ENCODE data around the gene SYT7. TPM values are rescaled to one million over a fixed set of nuclear protein-coding genes. Genes with fewer than 3 reads are reported as not detected.
A peak's percentile ranks its signal among the peaks of the same experiment; 100 is the strongest.

The SYT7 gene
- not detected for total RNA-seq

- peaks cover 14% of the 10 kb centered on the region for H3K4me1 Mint-ChIP-seq (ENCODE audit: low read depth)
- peak within 1 kb of the TSS; percentile 68 for H3K4me3 Mint-ChIP-seq
- ChIA-PET POLR2A (no interaction called here), CTCF (interaction anchor here (0.7 to 1.3 kb wide), 8 partner anchors 8 to 159 kb away, joined by 3 to 4 read pairs (median 3); no protein-coding TSS in a partner anchor)
- H3K36me3 Mint-ChIP-seq, result no peaks in the 10 kb centered on the region
- intact Hi-C loops (cut with micrococcal nuclease), result no loop called here
- peaks cover 31% of the 10 kb centered on the region for H3K27me3 Mint-ChIP-seq
- no peaks in the 10 kb centered on the region for H3K9me3 Mint-ChIP-seq
- DNase-seq, result peak; percentile 96
- H3K27ac Mint-ChIP-seq, result no peak within 1 kb of the TSS
These were observed at the start of gene SYT7 for GRCh38 chr11:61581030-61581928. Gene SYT7 (minus strand): TSS chr11:61581076. CDS start chr11:61580820, 256 bp downstream.

GRCh38 chr11:61630089-61630488 lies 49.2 kb upstream of the SYT7 start:
- peaks cover 13% of the 10 kb centered on the region for H3K27me3 Mint-ChIP-seq
- ChIA-PET POLR2A (no interaction called here), CTCF (interaction anchor here (1.4 to 4.0 kb wide), 2 partner anchors 8 to 103 kb away, joined by 5 to 37 read pairs; no protein-coding TSS in a partner anchor)
- no peaks in the 10 kb centered on the region for H3K4me1 Mint-ChIP-seq (ENCODE audit: low read depth)
- no peaks in the 10 kb centered on the region for H3K9me3 Mint-ChIP-seq
- intact Hi-C loops (cut with micrococcal nuclease), result no loop called here
- H3K4me3 Mint-ChIP-seq, result no peak overlapping the region
- no peak for DNase-seq
- H3K27ac Mint-ChIP-seq, result no peak overlapping the region
- H3K36me3 Mint-ChIP-seq, result no peaks in the 10 kb centered on the region

GRCh38 chr11:61629082-61629833 lies 48.4 kb upstream of the SYT7 start:
- H3K4me1 Mint-ChIP-seq (ENCODE audit: low read depth), result no peaks in the 10 kb centered on the region
- H3K4me3 Mint-ChIP-seq, result no peak overlapping the region
- ChIA-PET POLR2A (no interaction called here), CTCF (interaction anchor here (0.7 to 4.0 kb wide), 6 partner anchors 9 to 189 kb away, joined by 3 to 37 read pairs (median 4); no protein-coding TSS in a partner anchor)
- no peak for DNase-seq
- intact Hi-C loops (cut with micrococcal nuclease), result loop anchor here (5.0 to 10.0 kb wide), 2 partner anchors 114 to 152 kb away; no protein-coding TSS in a partner anchor
- no peak overlapping the region for H3K27ac Mint-ChIP-seq
- peaks cover 13% of the 10 kb centered on the region for H3K27me3 Mint-ChIP-seq
- no peaks in the 10 kb centered on the region for H3K36me3 Mint-ChIP-seq
- no peaks in the 10 kb centered on the region for H3K9me3 Mint-ChIP-seq

- ChIA-PET POLR2A (no interaction called here), CTCF (interaction anchor here (0.7 to 4.0 kb wide), 7 partner anchors 10 to 189 kb away, joined by 3 to 37 read pairs (median 4); no protein-coding TSS in a partner anchor)
- Mint-ChIP-seq H3K4me3 (no peak overlapping the region), H3K36me3 (no peaks in the 10 kb centered on the region), H3K27ac (no peak overlapping the region), H3K4me1 (ENCODE audit: low read depth) (no peaks in the 10 kb centered on the region), H3K27me3 (peaks cover 13% of the 10 kb centered on the region), H3K9me3 (no peaks in the 10 kb centered on the region)
- intact Hi-C loops (cut with micrococcal nuclease), result loop anchor here (5.0 to 10.0 kb wide), 2 partner anchors 114 to 151 kb away; no protein-coding TSS in a partner anchor
- no peak for DNase-seq
These were observed 47.7 kb upstream of the SYT7 start for GRCh38 chr11:61628662-61628970.

- Mint-ChIP-seq H3K36me3 (no peaks in the 10 kb centered on the region), H3K4me1 (ENCODE audit: low read depth) (no peaks in the 10 kb centered on the region), H3K27ac (no peak overlapping the region), H3K4me3 (no peak overlapping the region), H3K9me3 (no peaks in the 10 kb centered on the region), H3K27me3 (peaks cover 13% of the 10 kb centered on the region)
- DNase-seq, result peak; percentile 57
- ChIA-PET CTCF (interaction anchor here (0.7 to 4.0 kb wide), 6 partner anchors 10 to 188 kb away, joined by 3 to 37 read pairs (median 4); no protein-coding TSS in a partner anchor), POLR2A (no interaction called here)
- intact Hi-C loops (cut with micrococcal nuclease), result loop anchor here (5.0 to 10.0 kb wide), 2 partner anchors 113 to 151 kb away; no protein-coding TSS in a partner anchor
These were observed 47.2 kb upstream of the SYT7 start for GRCh38 chr11:61627850-61628661.

GRCh38 chr11:61626580-61627380 lies 45.9 kb upstream of the SYT7 start:
- Mint-ChIP-seq H3K27ac (no peak overlapping the region), H3K4me1 (ENCODE audit: low read depth) (no peaks in the 10 kb centered on the region), H3K27me3 (peaks cover 15% of the 10 kb centered on the region), H3K36me3 (no peaks in the 10 kb centered on the region), H3K9me3 (no peaks in the 10 kb centered on the region), H3K4me3 (no peak overlapping the region)
- no peak for DNase-seq
- intact Hi-C loops (cut with micrococcal nuclease), result loop anchor here (5.0 to 10.0 kb wide), 2 partner anchors 112 to 149 kb away; no protein-coding TSS in a partner anchor
- POLR2A ChIA-PET, result no interaction called here
- CTCF ChIA-PET, result interaction anchor here (1.8 to 4.0 kb wide), 3 partner anchors 11 to 180 kb away, joined by 4 to 37 read pairs (median 5); no protein-coding TSS in a partner anchor

- ChIA-PET CTCF (interaction anchor here (0.9 to 1.0 kb wide), 2 partner anchors 10 to 13 kb away, joined by 3 read pairs; no protein-coding TSS in a partner anchor), POLR2A (no interaction called here)
- no peak overlapping the region for H3K27ac Mint-ChIP-seq
- no peaks in the 10 kb centered on the region for H3K4me1 Mint-ChIP-seq (ENCODE audit: low read depth)
- no peaks in the 10 kb centered on the region for H3K9me3 Mint-ChIP-seq
- H3K4me3 Mint-ChIP-seq, result no peak overlapping the region
- no peaks in the 10 kb centered on the region for H3K36me3 Mint-ChIP-seq
- H3K27me3 Mint-ChIP-seq, result peaks cover 20% of the 10 kb centered on the region
- DNase-seq, result no peak
- intact Hi-C loops (cut with micrococcal nuclease), result loop anchor here (5.0 to 10.0 kb wide), 2 partner anchors 111 to 148 kb away; no protein-coding TSS in a partner anchor
These were observed 44.6 kb upstream of the SYT7 start for GRCh38 chr11:61625525-61625924.

GRCh38 chr11:61621917-61622585 lies 41.2 kb upstream of the SYT7 start:
- ChIA-PET CTCF (no interaction called here), POLR2A (no interaction called here)
- H3K4me1 Mint-ChIP-seq (ENCODE audit: low read depth), result no peaks in the 10 kb centered on the region
- no peaks in the 10 kb centered on the region for H3K36me3 Mint-ChIP-seq
- no peaks in the 10 kb centered on the region for H3K9me3 Mint-ChIP-seq
- H3K27ac Mint-ChIP-seq, result no peak overlapping the region
- H3K27me3 Mint-ChIP-seq, result peaks cover 26% of the 10 kb centered on the region
- intact Hi-C loops (cut with micrococcal nuclease), result loop anchor here (10.0 kb wide), 1 partner anchor 107 kb away; no protein-coding TSS in a partner anchor
- DNase-seq, result no peak
- H3K4me3 Mint-ChIP-seq, result no peak overlapping the region

- Mint-ChIP-seq H3K27ac (no peak overlapping the region), H3K4me3 (no peak overlapping the region), H3K4me1 (ENCODE audit: low read depth) (peaks cover 2% of the 10 kb centered on the region), H3K9me3 (no peaks in the 10 kb centered on the region), H3K36me3 (no peaks in the 10 kb centered on the region), H3K27me3 (peaks cover 28% of the 10 kb centered on the region)
- intact Hi-C loops (cut with micrococcal nuclease), result loop anchor here (10.0 kb wide), 1 partner anchor 105 kb away; no protein-coding TSS in a partner anchor
- no peak for DNase-seq
- ChIA-PET POLR2A (no interaction called here), CTCF (interaction anchor here (1.3 kb wide), 1 partner anchor 139 kb away, joined by 3 read pairs; no protein-coding TSS in a partner anchor)
These were observed 38.8 kb upstream of the SYT7 start for GRCh38 chr11:61619471-61620226.

- DNase-seq, result no peak
- no peaks in the 10 kb centered on the region for H3K9me3 Mint-ChIP-seq
- H3K4me1 Mint-ChIP-seq (ENCODE audit: low read depth), result peaks cover 2% of the 10 kb centered on the region
- CTCF ChIA-PET, result interaction anchor here (1.3 kb wide), 1 partner anchor 139 kb away, joined by 3 read pairs; no protein-coding TSS in a partner anchor
- POLR2A ChIA-PET, result no interaction called here
- no peaks in the 10 kb centered on the region for H3K36me3 Mint-ChIP-seq
- H3K27me3 Mint-ChIP-seq, result peaks cover 29% of the 10 kb centered on the region
- no peak overlapping the region for H3K4me3 Mint-ChIP-seq
- intact Hi-C loops (cut with micrococcal nuclease), result no loop called here
- H3K27ac Mint-ChIP-seq, result no peak overlapping the region
These were observed 38.1 kb upstream of the SYT7 start for GRCh38 chr11:61618978-61619377.

Data from activated CD4-positive, alpha-beta memory T cell treated with anti-CD3 and anti-CD28 coated beads for 36 hours (primary cell).